Type B pancreatic cell (in vitro differentiated cells): Measurements from ENCODE around the gene SLC35E2B. TPM values are rescaled to one million over a fixed set of nuclear protein-coding genes. Genes with fewer than 3 reads are reported as not detected.

ENCODE experiments used
- DNase-seq: peaks from one replicate; pipeline ENCODE4 v3.0.0; 2021; ENCODE audit warnings: mixed read lengths; ENCODE audit not compliant: unreplicated experiment; ENCODE audit errors: extremely low spot score
- H3K27ac Mint-ChIP-seq: 2 replicates; pipeline ENCODE4 v1.8.0; 2021; ENCODE audit warnings: mild to moderate bottlenecking, mixed read lengths
- H3K27me3 Mint-ChIP-seq: 2 replicates; pipeline ENCODE4 v1.8.0; 2021; ENCODE audit warnings: mixed read lengths
- H3K36me3 Mint-ChIP-seq: 2 replicates; pipeline ENCODE4 v1.8.0; 2021; ENCODE audit warnings: mixed read lengths
- H3K4me1 Mint-ChIP-seq: one replicate; pipeline ENCODE4 v1.8.0; 2021; ENCODE audit warnings: mixed read lengths; ENCODE audit not compliant: unreplicated experiment
- H3K4me3 Mint-ChIP-seq: 2 replicates; pipeline ENCODE4 v1.8.0; 2021; ENCODE audit warnings: mild to moderate bottlenecking, mixed read lengths
- H3K9me3 Mint-ChIP-seq: 2 replicates; pipeline ENCODE4 v1.8.0; 2021; ENCODE audit warnings: mixed read lengths
- total RNA-seq: library from RNA; stranded (reverse); gene quantifications from 2 replicates; pipeline ENCODE4 v1.2.1, GENCODE V29; 2021; ENCODE audit warnings: low replicate concordance
- TF ChIP-seq, protein P1 (sequence below): fragments of 200-600 bp; sonication (generic); conservative IDR thresholded peaks from 2 replicates; pipeline ENCODE4 v1.5.0; 2021; ENCODE audit warnings: antibody characterized with exemption, mild to moderate bottlenecking

The SLC35E2B gene
- total RNA-seq, 1 donor from 2014 or later, result 116 TPM

DNA sequence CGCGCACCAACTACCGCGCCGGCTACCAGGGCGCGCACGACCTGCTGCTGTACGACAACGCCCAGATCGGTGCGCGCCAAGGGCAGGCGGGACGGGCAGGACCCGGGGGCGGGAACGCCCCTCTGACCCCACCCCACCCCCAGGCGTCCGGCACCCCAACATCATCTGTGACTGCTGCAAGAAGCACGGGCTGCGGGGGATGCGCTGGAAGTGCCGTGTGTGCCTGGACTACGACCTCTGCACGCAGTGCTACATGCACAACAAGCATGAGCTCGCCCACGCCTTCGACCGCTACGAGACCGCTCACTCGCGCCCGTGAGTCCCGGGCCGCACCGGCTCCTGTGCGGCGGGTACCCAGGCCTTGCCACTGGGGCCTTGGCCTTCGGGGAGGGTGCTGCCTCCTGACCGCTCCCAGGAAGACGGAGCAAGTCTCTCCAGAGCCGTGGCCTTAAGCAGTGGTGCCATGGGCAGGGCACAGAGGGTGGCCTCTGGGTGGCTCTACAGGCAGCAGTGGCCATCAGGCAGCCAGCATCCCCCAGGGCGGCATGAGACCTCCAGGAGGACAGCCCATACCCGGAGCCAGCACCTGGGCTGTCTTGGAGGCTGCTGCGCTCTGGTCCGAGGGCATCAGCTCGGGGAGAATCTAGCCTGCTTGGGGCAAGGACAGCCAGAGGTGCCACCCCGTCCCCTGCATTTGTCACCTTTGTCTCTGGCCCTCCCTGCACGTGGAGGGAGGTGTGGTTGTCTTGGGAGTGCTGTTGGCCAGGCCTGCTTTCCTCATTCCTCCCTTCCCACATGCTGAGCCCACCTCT is 68.8 kb downstream of the SLC35E2B start:
- DNase-seq, result no peak
- no peaks in the 10 kb centered on the region for H3K4me1 Mint-ChIP-seq
- H3K9me3 Mint-ChIP-seq, result no peaks in the 10 kb centered on the region
- TF ChIP-seq, protein P1, sequence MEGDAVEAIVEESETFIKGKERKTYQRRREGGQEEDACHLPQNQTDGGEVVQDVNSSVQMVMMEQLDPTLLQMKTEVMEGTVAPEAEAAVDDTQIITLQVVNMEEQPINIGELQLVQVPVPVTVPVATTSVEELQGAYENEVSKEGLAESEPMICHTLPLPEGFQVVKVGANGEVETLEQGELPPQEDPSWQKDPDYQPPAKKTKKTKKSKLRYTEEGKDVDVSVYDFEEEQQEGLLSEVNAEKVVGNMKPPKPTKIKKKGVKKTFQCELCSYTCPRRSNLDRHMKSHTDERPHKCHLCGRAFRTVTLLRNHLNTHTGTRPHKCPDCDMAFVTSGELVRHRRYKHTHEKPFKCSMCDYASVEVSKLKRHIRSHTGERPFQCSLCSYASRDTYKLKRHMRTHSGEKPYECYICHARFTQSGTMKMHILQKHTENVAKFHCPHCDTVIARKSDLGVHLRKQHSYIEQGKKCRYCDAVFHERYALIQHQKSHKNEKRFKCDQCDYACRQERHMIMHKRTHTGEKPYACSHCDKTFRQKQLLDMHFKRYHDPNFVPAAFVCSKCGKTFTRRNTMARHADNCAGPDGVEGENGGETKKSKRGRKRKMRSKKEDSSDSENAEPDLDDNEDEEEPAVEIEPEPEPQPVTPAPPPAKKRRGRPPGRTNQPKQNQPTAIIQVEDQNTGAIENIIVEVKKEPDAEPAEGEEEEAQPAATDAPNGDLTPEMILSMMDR, result no peak
- no peaks in the 10 kb centered on the region for H3K36me3 Mint-ChIP-seq
- no peaks in the 10 kb centered on the region for H3K27me3 Mint-ChIP-seq
- no peak overlapping the region for H3K4me3 Mint-ChIP-seq
- H3K27ac Mint-ChIP-seq, result no peak overlapping the region

DNA sequence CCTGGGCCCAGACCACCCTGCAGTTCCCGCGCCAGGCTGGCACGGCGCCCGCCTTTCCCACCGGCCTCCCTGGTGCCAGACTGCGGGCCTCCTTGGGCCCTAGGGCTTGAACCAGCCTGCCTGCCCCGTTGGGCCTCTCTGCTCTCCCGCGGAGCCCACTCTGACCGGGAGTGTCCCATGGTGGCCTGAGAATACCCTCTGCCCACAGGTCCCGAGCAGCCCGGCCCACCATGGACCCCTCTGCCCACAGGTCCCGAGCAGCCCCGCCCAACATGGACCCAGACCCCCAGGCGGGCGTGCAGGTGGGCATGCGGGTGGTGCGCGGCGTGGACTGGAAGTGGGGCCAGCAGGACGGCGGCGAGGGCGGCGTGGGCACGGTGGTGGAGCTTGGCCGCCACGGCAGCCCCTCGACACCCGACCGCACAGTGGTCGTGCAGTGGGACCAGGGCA is 69.4 kb downstream of the SLC35E2B start:
- no peaks in the 10 kb centered on the region for H3K4me1 Mint-ChIP-seq
- no peaks in the 10 kb centered on the region for H3K9me3 Mint-ChIP-seq

DNA sequence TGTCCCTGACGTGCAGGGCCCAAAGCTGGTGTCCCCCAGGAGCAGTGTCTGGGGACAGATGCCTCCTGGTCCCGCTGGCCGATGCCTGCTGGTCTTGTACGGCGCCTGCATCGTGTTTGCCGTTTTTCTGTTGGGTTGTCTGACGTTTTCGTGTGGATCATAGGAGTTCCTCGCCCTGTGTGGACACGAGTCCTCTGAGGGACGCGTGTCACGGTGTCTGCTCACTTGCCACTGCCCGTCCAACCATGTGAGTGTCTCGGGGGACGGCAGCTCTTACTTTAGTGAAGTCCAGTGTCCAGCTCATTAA is 69.9 kb downstream of the SLC35E2B start:
- H3K27ac Mint-ChIP-seq, result no peak overlapping the region
- H3K4me1 Mint-ChIP-seq, result no peaks in the 10 kb centered on the region
- no peak for DNase-seq
- no peaks in the 10 kb centered on the region for H3K27me3 Mint-ChIP-seq
- TF ChIP-seq, protein P1, result no peak
- H3K9me3 Mint-ChIP-seq, result no peaks in the 10 kb centered on the region
- no peaks in the 10 kb centered on the region for H3K36me3 Mint-ChIP-seq
- no peak overlapping the region for H3K4me3 Mint-ChIP-seq

More for the DNA sequence above, 69.4 kb downstream of the SLC35E2B start:
- DNase-seq, result no peak
- no peak overlapping the region for H3K4me3 Mint-ChIP-seq
- H3K36me3 Mint-ChIP-seq, result no peaks in the 10 kb centered on the region
- H3K27me3 Mint-ChIP-seq, result no peaks in the 10 kb centered on the region
- no peak overlapping the region for H3K27ac Mint-ChIP-seq
- TF ChIP-seq, protein P1, result no peak

DNA sequence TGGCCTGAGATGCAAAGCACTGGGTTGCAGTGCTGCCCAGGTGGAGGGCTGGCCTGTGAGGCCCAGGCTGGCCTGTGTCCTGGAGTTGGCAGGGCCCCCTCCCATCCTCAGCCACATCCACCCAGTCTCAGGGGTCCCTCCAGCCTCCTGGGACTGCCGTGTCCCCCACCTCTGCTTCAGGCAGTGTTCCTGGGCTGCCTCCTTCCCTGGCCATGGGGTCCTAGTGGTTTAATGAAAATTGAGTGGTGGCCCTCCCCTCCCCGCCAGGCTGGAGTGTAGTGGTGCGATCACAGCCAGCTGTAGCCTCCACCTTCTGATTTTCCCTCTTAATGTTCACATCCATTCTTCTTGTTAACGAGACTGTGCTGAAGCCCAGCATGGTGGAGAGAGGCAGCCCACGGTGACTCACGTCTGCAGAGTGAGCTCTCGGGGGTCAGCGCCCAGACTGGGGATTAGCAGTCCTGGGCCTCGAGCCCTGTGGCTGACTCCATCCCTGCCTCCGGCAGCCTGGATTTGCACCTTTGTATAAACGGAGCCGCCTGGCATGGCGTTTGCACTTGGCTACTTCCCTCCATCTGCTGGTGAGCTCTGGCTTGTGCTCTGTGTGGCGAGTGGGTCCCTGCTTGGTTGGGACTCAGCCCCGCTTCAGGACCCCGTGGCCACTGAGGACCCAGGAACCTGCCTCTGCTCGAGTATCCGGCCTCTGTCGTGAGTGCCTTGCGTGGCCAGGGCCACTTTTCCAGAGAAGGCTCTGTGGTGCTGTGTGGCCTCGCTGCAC is 70.4 kb downstream of the SLC35E2B start:
- Mint-ChIP-seq H3K27ac (no peak overlapping the region), H3K4me3 (peak overlapping the region; percentile 45), H3K9me3 (no peaks in the 10 kb centered on the region)

DNA sequence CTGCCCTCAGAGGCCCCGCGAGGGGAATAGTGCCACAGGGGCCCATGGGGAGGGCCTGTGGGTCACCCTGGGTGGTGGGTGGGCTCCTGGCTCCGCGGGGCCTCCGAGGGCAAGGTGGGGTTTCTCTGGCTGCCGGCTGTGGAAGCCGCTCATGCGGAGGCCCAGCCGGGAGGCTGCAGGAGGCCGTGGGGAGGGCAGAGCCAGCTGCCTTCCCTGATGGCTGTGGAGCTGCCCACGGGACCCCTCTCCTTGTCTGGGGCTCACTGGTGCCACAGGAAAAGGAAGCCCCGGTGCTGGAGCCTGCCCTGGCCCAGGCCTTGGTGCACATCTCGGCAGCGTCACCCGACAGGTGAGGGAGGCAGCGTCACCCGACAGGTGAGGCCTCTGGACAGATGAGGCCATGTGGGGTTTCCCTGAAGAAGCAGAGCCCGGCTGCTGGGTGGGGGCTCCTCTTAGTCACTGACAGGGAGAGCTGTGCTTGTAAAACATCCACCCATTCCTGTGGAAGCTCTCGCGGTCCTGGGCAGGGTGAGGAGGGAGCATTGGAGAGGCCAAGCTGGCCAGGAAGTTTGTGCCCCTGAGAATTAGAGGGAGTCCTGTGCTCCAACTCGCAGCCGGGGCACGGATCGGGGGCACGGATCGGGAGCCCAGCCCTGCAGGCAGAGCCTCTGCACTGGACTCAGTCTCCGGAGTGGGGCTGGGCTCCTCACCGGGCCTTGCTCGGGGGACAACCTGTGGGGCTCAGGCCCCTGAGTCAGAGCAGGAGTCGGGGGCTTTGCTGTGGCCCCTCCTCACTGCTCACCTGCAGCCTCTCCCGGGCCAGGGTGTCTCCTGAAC is 71.2 kb downstream of the SLC35E2B start:
- no peak overlapping the region for H3K27ac Mint-ChIP-seq
- TF ChIP-seq, protein P1, result no peak
- no peaks in the 10 kb centered on the region for H3K9me3 Mint-ChIP-seq
- H3K27me3 Mint-ChIP-seq, result no peaks in the 10 kb centered on the region
- DNase-seq, result no peak
- no peaks in the 10 kb centered on the region for H3K36me3 Mint-ChIP-seq
- no peak overlapping the region for H3K4me3 Mint-ChIP-seq
- no peaks in the 10 kb centered on the region for H3K4me1 Mint-ChIP-seq

More for the DNA sequence above, 70.4 kb downstream of the SLC35E2B start:
- TF ChIP-seq, protein P1, result no peak
- no peak for DNase-seq
- Mint-ChIP-seq H3K4me1 (no peaks in the 10 kb centered on the region), H3K27me3 (no peaks in the 10 kb centered on the region), H3K36me3 (no peaks in the 10 kb centered on the region)
